ENCODE results near the gene USP17L21.
"Not testable (repeated sequence)": the region's sequence is repeated elsewhere in the genome, so short reads cannot be mapped to it uniquely, and the experiment has no call there.

The USP17L21 gene, protein sequence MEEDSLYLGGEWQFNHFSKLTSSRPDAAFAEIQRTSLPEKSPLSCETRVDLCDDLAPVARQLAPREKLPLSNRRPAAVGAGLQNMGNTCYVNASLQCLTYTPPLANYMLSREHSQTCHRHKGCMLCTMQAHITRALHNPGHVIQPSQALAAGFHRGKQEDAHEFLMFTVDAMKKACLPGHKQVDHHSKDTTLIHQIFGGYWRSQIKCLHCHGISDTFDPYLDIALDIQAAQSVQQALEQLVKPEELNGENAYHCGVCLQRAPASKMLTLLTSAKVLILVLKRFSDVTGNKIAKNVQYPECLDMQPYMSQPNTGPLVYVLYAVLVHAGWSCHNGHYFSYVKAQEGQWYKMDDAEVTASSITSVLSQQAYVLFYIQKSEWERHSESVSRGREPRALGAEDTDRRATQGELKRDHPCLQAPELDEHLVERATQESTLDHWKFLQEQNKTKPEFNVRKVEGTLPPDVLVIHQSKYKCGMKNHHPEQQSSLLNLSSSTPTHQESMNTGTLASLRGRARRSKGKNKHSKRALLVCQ

DNA sequence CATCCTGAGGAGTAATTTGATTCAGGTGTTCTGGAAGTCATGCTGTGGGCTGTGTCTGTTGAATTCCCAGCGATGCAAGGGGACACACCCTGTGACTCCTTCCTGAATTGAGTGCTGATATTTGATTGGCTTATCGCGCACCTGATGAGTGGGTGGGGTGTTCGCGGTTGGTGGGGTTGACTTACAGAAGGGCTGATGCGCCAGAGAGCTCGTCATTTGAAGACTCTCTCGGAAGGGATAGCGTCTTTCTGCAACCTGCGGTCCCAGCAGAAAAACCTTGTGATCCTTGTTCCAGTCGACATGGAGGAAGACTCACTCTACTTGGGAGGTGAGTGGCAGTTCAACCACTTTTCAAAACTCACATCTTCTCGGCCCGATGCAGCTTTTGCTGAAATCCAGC is at the start of gene USP17L21:
USP17L21 (plus strand) TSS at position 301 of the 400 bp plus-strand sequence; CDS start at position 301, 0 bp downstream.
- not testable (repeated sequence) for H3K4me3 ChIP-seq (ENCODE audit: control insufficient read depth, low read depth, low read length); DNase-seq (ENCODE audit: low read depth)

DNA sequence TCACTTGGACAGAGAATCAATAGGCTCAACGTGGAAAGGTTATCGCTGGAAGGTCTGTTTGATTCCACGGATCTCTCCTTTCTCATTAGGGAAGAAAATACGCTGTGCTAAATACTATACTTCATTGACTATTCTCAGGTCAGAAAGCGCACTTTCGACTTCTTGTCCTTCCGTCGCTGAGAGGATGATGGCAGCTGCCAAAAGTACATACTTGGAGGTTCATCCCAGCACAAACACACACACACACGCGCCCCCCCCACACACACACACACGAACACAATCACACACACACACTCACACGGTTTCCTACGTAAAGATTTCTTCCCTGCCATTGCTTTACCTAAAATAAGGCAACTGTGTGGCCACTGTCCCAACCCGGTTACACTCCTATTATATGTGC is 48.0 kb upstream of the USP17L21 start:
- H3K4me3 ChIP-seq (ENCODE audit: control insufficient read depth, low read depth, low read length); DNase-seq (ENCODE audit: low read depth): not testable (repeated sequence)

DNA sequence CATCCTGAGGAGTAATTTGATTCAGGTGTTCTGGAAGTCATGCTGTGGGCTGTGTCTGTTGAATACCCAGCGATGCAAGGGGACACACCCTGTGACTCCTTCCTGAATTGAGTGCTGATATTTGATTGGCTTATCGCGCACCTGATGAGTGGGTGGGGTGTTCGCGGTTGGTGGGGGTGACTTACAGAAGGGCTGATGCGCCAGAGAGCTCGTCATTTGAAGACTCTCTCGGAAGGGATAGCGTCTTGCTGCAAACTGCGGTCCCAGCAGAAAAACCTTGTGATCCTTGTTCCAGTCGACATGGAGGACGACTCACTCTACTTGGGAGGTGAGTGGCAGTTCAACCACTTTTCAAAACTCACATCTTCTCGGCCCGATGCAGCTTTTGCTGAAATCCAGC is 47.6 kb upstream of the USP17L21 start, which contains the start of gene USP17L11:
USP17L11 (plus strand) TSS at position 301 of the 400 bp plus-strand sequence; CDS start at position 301, 0 bp downstream.
- not testable (repeated sequence) for H3K4me3 ChIP-seq (ENCODE audit: control insufficient read depth, low read depth, low read length); DNase-seq (ENCODE audit: low read depth)

DNA sequence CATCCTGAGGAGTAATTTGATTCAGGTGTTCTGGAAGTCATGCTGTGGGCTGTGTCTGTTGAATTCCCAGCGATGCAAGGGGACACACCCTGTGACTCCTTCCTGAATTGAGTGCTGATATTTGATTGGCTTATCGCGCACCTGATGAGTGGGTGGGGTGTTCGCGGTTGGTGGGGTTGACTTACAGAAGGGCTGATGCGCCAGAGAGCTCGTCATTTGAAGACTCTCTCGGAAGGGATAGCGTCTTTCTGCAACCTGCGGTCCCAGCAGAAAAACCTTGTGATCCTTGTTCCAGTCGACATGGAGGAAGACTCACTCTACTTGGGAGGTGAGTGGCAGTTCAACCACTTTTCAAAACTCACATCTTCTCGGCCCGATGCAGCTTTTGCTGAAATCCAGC is 42.8 kb upstream of the USP17L21 start, which contains the start of gene USP17L12:
USP17L12 (plus strand) TSS at position 301 of the 400 bp plus-strand sequence; CDS start at position 301, 0 bp downstream.
- not testable (repeated sequence) for H3K4me3 ChIP-seq (ENCODE audit: control insufficient read depth, low read depth, low read length); DNase-seq (ENCODE audit: low read depth)

DNA sequence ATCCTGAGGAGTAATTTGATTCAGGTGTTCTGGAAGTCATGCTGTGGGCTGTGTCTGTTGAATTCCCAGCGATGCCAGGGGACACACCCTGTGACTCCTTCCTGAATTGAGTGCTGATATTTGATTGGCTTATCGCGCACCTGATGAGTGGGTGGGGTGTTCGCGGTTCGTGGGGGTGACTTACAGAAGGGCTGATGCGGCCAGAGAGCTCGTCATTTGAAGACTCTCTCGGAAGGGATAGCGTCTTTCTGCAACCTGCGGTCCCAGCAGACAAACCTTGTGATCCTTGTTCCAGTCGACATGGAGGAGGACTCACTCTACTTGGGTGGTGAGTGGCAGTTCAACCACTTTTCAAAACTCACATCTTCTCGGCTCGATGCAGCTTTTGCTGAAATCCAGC is 38.1 kb upstream of the USP17L21 start, which contains the start of gene USP17L13:
USP17L13 (plus strand) TSS at position 301 of the 400 bp plus-strand sequence; CDS start at position 301, 0 bp downstream.
- not testable (repeated sequence) for DNase-seq (ENCODE audit: low read depth)

DNA sequence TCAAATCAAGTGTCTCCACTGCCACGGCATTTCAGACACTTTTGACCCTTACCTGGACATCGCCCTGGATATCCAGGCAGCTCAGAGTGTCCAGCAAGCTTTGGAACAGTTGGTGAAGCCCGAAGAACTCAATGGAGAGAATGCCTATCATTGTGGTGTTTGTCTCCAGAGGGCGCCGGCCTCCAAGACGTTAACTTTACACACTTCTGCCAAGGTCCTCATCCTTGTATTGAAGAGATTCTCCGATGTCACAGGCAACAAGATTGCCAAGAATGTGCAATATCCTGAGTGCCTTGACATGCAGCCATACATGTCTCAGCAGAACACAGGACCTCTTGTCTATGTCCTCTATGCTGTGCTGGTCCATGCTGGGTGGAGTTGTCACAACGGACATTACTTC is 32.4 kb upstream of the USP17L21 start:
- H3K4me3 ChIP-seq (ENCODE audit: control insufficient read depth, low read depth, low read length); DNase-seq (ENCODE audit: low read depth): not testable (repeated sequence)

More for the DNA sequence above, 38.1 kb upstream of the USP17L21 start, which contains the start of gene USP17L13:
- not testable (repeated sequence) for H3K4me3 ChIP-seq (ENCODE audit: control insufficient read depth, low read depth, low read length)

DNA sequence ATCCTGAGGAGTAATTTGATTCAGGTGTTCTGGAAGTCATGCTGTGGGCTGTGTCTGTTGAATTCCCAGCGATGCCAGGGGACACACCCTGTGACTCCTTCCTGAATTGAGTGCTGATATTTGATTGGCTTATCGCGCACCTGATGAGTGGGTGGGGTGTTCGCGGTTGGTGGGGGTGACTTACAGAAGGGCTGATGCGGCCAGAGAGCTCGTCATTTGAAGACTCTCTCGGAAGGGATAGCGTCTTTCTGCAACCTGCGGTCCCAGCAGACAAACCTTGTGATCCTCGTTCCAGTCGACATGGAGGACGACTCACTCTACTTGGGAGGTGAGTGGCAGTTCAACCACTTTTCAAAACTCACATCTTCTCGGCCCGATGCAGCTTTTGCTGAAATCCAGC is 28.6 kb upstream of the USP17L21 start, which contains the start of gene USP17L15:
USP17L15 (plus strand) TSS at position 301 of the 400 bp plus-strand sequence; CDS start at position 301, 0 bp downstream.
- not testable (repeated sequence) for DNase-seq (ENCODE audit: low read depth); H3K4me3 ChIP-seq (ENCODE audit: control insufficient read depth, low read depth, low read length)

DNA sequence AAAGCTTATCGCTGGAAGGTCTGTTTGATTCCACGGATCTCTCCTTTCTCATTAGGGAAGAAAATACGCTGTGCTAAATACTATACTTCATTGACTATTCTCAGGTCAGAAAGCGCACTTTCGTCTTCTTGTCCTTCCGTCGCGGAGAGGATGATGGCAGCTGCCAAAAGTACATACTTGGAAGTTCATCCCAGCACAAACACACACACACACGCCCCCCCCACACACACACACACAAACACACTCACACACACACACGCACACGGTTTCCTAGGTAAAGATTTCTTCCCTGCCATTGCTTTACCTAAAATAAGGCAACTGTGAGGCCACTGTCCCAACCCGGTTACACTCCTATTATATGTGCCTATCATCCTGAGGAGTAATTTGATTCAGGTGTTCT is 24.2 kb upstream of the USP17L21 start:
- DNase-seq (ENCODE audit: low read depth); H3K4me3 ChIP-seq (ENCODE audit: control insufficient read depth, low read depth, low read length): not testable (repeated sequence)

DNA sequence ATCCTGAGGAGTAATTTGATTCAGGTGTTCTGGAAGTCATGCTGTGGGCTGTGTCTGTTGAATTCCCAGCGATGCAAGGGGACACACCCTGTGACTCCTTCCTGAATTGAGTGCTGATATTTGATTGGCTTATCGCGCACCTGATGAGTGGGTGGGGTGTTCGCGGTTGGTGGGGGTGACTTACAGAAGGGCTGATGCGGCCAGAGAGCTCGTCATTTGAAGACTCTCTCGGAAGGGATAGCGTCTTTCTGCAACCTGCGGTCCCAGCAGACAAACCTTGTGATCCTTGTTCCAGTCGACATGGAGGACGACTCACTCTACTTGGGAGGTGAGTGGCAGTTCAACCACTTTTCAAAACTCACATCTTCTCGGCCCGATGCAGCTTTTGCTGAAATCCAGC is 19.1 kb upstream of the USP17L21 start, which contains the start of gene USP17L17:
USP17L17 (plus strand) TSS at position 301 of the 400 bp plus-strand sequence; CDS start at position 301, 0 bp downstream.
- DNase-seq (ENCODE audit: low read depth); H3K4me3 ChIP-seq (ENCODE audit: control insufficient read depth, low read depth, low read length): not testable (repeated sequence)

DNA sequence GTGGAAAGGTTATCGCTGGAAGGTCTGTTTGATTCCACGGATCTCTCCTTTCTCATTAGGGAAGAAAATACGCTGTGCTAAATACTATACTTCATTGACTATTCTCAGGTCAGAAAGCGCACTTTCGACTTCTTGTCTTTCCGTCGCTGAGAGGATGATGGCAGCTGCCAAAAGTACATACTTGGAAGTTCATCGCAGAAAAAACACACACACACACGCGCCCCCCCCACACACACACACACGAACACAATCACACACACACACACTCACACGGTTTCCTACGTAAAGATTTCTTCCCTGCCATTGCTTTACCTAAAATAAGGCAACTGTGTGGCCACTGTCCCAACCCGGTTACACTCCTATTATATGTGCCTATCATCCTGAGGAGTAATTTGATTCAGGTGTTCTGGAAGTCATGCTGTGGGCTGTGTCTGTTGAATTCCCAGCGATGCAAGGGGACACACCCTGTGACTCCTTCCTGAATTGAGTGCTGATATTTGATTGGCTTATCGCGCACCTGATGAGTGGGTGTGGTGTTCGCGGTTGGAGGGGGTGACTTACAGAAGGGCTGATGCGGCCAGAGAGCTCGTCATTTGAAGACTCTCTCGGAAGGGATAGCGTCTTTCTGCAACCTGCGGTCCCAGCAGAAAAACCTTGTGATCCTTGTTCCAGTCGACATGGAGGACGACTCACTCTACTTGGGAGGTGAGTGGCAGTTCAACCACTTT is 14.6 kb upstream of the USP17L21 start, which contains the start of gene USP17L18:
USP17L18 (plus strand) TSS at position 678 of the 728 bp plus-strand sequence; CDS start at position 678, 0 bp downstream.
- DNase-seq (ENCODE audit: low read depth); H3K4me3 ChIP-seq (ENCODE audit: control insufficient read depth, low read depth, low read length): not testable (repeated sequence)

DNA sequence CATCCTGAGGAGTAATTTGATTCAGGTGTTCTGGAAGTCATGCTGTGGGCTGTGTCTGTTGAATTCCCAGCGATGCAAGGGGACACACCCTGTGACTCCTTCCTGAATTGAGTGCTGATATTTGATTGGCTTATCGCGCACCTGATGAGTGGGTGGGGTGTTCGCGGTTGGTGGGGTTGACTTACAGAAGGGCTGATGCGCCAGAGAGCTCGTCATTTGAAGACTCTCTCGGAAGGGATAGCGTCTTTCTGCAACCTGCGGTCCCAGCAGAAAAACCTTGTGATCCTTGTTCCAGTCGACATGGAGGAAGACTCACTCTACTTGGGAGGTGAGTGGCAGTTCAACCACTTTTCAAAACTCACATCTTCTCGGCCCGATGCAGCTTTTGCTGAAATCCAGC is 9.6 kb upstream of the USP17L21 start, which contains the start of gene USP17L19:
USP17L19 (plus strand) TSS at position 301 of the 400 bp plus-strand sequence; CDS start at position 301, 0 bp downstream.
- not testable (repeated sequence) for H3K4me3 ChIP-seq (ENCODE audit: control insufficient read depth, low read depth, low read length); DNase-seq (ENCODE audit: low read depth)

DNA sequence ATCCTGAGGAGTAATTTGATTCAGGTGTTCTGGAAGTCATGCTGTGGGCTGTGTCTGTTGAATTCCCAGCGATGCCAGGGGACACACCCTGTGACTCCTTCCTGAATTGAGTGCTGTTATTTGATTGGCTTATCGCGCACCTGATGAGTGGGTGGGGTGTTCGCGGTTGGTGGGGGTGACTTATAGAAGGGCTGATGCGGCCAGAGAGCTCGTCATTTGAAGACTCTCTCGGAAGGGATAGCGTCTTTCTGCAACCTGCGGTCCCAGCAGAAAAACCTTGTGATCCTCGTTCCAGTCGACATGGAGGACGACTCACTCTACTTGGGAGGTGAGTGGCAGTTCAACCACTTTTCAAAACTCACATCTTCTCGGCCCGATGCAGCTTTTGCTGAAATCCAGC is 4.8 kb upstream of the USP17L21 start, which contains the start of gene USP17L20:
USP17L20 (plus strand) TSS at position 301 of the 400 bp plus-strand sequence; CDS start at position 301, 0 bp downstream.
- DNase-seq (ENCODE audit: low read depth) = not testable (repeated sequence)

DNA sequence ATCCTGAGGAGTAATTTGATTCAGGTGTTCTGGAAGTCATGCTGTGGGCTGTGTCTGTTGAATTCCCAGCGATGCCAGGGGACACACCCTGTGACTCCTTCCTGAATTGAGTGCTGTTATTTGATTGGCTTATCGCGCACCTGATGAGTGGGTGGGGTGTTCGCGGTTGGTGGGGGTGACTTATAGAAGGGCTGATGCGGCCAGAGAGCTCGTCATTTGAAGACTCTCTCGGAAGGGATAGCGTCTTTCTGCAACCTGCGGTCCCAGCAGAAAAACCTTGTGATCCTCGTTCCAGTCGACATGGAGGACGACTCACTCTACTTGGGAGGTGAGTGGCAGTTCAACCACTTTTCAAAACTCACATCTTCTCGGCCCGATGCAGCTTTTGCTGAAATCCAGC is 4.6 kb downstream of the USP17L21 start, which contains the start of gene USP17L22:
USP17L22 (plus strand) TSS at position 301 of the 400 bp plus-strand sequence; CDS start at position 301, 0 bp downstream.
- DNase-seq (ENCODE audit: low read depth); H3K4me3 ChIP-seq (ENCODE audit: control insufficient read depth, low read depth, low read length): not testable (repeated sequence)

More for the DNA sequence above, 4.8 kb upstream of the USP17L21 start, which contains the start of gene USP17L20:
- H3K4me3 ChIP-seq (ENCODE audit: control insufficient read depth, low read depth, low read length) = not testable (repeated sequence)

DNA sequence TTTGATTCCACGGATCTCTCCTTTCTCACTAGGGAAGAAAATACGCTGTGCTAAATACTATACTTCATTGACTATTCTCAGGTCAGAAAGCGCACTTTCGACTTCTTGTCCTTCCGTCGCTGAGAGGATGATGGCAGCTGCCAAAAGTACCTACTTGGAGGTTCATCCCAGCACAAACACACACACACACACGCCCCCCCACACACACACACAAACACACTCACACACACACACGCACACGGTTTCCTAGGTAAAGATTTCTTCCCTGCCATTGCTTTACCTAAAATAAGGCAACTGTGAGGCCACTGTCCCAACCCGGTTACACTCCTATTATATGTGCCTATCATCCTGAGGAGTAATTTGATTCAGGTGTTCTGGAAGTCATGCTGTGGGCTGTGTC is 9.0 kb downstream of the USP17L21 start:
- not testable (repeated sequence) for H3K4me3 ChIP-seq (ENCODE audit: control insufficient read depth, low read depth, low read length); DNase-seq (ENCODE audit: low read depth)
